ENCODE measurements around the gene SLIT2.
A peak's percentile ranks its signal among the peaks of the same experiment; 100 is the strongest.

DNA sequence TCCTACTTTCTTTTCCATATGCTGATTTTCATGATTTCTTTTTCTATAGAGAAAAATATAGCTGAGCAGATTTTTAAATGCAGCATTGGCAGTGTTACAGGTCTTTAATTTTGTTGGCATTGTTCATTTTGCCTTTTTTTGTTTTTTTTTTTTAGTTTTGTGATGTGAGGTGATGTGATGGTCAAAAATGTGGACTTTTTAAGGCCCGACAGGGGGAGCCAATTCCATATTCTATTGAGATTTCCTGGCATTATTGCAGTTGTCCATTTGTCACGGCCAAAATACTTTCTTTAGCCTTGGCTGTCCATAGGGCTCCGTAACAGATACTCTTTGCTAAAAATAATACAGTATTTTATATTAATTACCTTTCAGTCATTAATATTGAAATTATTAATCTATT, 47.8 kb downstream of the SLIT2 start:
- TF ChIP-seq CTCF (IDR thresholded peaks at IDR 0.05), result peak in 6 of 12 donors; percentile 23 to 54 (median 34)
- no peak for TF ChIP-seq POLR2A (IDR thresholded peaks at IDR 0.05)
